Activated T-cell treated with anti-CD3 and anti-CD28 coated beads, Interleukin-2, amount 50 U/mL, for 24 hours (primary cell): ENCODE data around the gene LSM10.

Experiments used
- DNase-seq: peaks from one replicate; pipeline ENCODE4 v3.0.0-alpha.2; 2020
- H3K27ac Mint-ChIP-seq: 2 replicates; pipeline ENCODE4 v1.8.0; 2020; ENCODE audit warnings: mild to moderate bottlenecking, mixed read lengths
- H3K27me3 Mint-ChIP-seq: 2 replicates; pipeline ENCODE4 v1.8.0; 2020; ENCODE audit warnings: mixed read lengths
- H3K36me3 Mint-ChIP-seq: 2 replicates; pipeline ENCODE4 v1.8.0; 2020; ENCODE audit warnings: low read depth, mixed read lengths
- H3K4me1 Mint-ChIP-seq: 2 replicates; pipeline ENCODE4 v1.8.0; 2020; ENCODE audit warnings: low read depth, mixed read lengths
- H3K4me3 Mint-ChIP-seq: 2 replicates; pipeline ENCODE4 v1.8.0; 2020; ENCODE audit warnings: mild to moderate bottlenecking, moderate library complexity, mixed read lengths
- H3K9me3 Mint-ChIP-seq: 2 replicates; pipeline ENCODE4 v1.8.0; 2020; ENCODE audit warnings: mixed read lengths

Gene LSM10

GRCh38 chr1:36343651-36344394 lies 53.9 kb downstream of the LSM10 start:
- Mint-ChIP-seq H3K27ac (no peak overlapping the region), H3K4me3 (no peak overlapping the region), H3K9me3 (no peaks in the 10 kb centered on the region), H3K4me1 (peaks cover 10% of the 10 kb centered on the region), H3K27me3 (no peaks in the 10 kb centered on the region), H3K36me3 (peaks cover 83% of the 10 kb centered on the region)
- no peak for DNase-seq
